HUES48 (cell line): Measurements from ENCODE around the gene TMEM163.

Experiments
- H3K27ac ChIP-seq: one replicate; pipeline ENCODE4 v1.7.0; 2013; ENCODE audit warnings: low read depth, low read length, inconsistent platforms
- H3K27me3 ChIP-seq: 2 replicates; pipeline ENCODE4 v1.6.1; 2013; ENCODE audit warnings: mild to moderate bottlenecking, low read length; ENCODE audit not compliant: control insufficient read depth, insufficient read depth
- H3K36me3 ChIP-seq: 2 replicates; pipeline ENCODE4 v1.6.1; 2013; ENCODE audit warnings: low read length; ENCODE audit not compliant: control insufficient read depth, insufficient read depth
- H3K4me1 ChIP-seq: 2 replicates; pipeline ENCODE4 v1.6.1; 2013; ENCODE audit warnings: mild to moderate bottlenecking, low read length; ENCODE audit not compliant: control insufficient read depth, insufficient read depth
- H3K4me3 ChIP-seq: 2 replicates; pipeline ENCODE4 v1.5.1; 2013; ENCODE audit warnings: mild to moderate bottlenecking, low read depth, low read length
- H3K9ac ChIP-seq: 2 replicates; pipeline ENCODE4 v1.6.1; 2013; ENCODE audit warnings: mild to moderate bottlenecking, low read depth, low read length, moderate library complexity
- H3K9me3 ChIP-seq: 2 replicates; pipeline ENCODE4 v1.6.1; 2013; ENCODE audit warnings: low read length; ENCODE audit not compliant: control insufficient read depth, insufficient read depth

The TMEM163 gene

DNA sequence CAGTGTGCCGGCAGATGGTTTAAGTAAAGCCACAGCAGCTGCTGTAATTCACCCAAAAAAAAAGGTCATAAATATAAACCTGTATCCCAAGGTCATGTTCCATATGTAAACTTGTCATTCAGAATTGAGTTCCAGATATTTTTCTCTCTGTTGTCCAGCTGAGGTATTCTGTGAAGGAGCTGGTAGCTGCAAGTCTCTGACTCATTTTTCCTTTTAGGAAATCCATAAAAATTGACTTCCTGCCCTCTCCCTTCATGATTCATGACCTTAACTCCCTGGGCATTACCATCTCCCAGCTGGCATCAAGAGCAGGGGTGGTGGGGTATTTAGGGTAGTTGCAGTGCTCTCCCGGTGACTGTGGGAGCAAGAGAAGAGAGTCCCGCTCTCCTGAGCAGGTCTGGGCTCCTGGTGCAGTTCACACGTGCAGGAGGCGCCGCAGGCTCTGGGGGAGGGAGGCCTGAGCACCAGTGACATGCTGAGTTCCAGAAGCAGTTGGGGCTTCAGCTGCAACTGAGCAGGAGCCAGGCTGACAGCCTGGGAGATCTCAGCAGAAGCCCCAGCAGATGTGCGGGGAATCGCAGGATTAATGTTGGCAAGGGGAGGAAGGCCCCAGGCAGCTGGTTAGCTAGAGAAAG, 272.3 kb downstream of the TMEM163 start:
- H3K36me3 ChIP-seq = 0 out of 2 replicates have a peak, but pooled peaks cover 11% of the 10 kb centered on the region
- H3K4me3 ChIP-seq = no peak overlapping the region
- H3K9me3 ChIP-seq = no peaks in the 10 kb centered on the region
- H3K9ac ChIP-seq = no peak overlapping the region
- H3K27ac ChIP-seq = no peak overlapping the region
- no peaks in the 10 kb centered on the region for H3K27me3 ChIP-seq
- H3K4me1 ChIP-seq = 0 out of 2 replicates have a peak, but pooled peaks cover 3% of the 10 kb centered on the region

DNA sequence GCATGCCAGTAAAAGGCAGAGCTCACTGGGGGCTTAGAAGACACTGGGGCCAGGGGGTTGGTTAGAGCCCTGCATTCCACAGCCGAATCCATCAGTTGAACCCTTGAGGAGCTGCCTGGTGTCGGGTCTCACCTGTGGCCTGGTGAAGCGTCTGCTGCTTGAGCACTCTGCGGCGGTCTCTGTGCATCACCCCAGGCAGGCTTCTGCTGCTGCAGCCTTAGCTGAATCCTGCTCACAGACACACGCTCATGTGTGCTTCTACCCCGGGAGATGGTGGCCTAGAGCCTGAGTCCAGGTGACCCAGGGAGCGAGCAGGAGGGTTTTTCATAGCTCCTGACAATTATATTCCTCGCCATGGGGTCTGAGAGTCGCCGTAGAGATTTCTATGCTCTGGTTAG, 272.8 kb downstream of the TMEM163 start:
- H3K4me1 ChIP-seq = 0 out of 2 replicates have a peak, but pooled peaks cover under 1% of the 10 kb centered on the region

DNA sequence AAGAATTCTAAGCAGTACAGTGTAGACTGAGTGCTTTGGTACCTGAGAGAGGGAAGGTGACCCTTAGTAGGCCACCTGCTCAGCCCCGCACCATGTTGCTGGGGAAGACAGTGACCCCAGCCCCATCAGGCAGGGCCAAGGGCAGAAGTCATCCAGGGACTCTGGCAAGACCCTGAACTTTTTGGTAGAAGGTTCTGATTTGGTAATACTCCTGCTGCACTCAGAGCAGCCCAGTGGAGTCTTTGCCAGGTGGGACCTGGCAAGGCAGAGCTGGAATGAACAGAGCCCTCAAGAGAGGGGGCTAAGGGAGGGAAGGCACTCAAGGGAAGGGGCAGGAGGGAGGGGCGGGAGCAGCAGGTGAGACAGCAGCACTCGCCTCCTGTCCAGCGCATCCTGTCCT, 273.7 kb downstream of the TMEM163 start:
- no peak overlapping the region for H3K9ac ChIP-seq
- no peaks in the 10 kb centered on the region for H3K9me3 ChIP-seq
- no peaks in the 10 kb centered on the region for H3K27me3 ChIP-seq
- 0 out of 2 replicates have a peak, but pooled peaks cover 13% of the 10 kb centered on the region for H3K36me3 ChIP-seq
- H3K4me1 ChIP-seq = no peaks in the 10 kb centered on the region
- no peak overlapping the region for H3K4me3 ChIP-seq
- H3K27ac ChIP-seq = no peak overlapping the region

More for the DNA sequence above, 272.8 kb downstream of the TMEM163 start:
- Histone ChIP-seq H3K4me3 (no peak overlapping the region), H3K9me3 (no peaks in the 10 kb centered on the region), H3K9ac (no peak overlapping the region), H3K36me3 (0 out of 2 replicates have a peak, but pooled peaks cover 13% of the 10 kb centered on the region), H3K27me3 (no peaks in the 10 kb centered on the region), H3K27ac (no peak overlapping the region)

DNA sequence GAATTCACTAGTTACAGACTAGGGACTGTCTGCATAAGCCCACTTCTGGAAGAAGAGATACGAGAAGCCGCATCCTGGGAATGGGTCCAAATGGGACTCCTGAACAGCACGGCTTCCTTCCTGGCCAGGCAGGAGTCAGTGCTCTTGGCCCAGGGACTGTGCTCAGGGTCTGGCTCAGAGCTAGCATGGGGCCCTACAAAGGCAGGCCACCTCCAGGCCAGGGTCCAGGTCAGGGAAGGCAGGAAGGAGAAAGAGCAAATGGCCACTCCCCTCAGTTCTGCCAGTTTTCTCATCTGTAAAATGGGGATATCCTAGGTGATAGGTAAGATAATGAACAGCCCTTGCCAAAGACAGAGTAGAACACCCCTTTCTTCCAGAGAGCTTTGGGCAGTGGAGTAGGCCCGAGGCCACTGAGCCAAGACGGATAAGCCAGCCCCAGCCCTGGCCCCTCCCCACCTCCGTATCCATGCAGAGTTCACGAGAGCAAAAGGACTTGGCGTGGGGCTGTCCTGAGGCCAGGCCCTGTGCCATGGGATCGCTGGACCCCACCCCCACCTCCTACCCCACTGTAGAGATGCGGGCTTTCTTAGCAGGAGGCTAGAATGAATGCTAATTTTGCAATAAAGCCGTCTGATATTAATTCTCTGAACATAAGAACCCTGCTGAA, 274.9 kb downstream of the TMEM163 start:
- no peak overlapping the region for H3K27ac ChIP-seq
- no peak overlapping the region for H3K4me3 ChIP-seq
- H3K36me3 ChIP-seq = 0 out of 2 replicates have a peak, but pooled peaks cover 13% of the 10 kb centered on the region
- H3K9ac ChIP-seq = no peak overlapping the region
- H3K9me3 ChIP-seq = no peaks in the 10 kb centered on the region
- no peaks in the 10 kb centered on the region for H3K4me1 ChIP-seq
- no peaks in the 10 kb centered on the region for H3K27me3 ChIP-seq

DNA sequence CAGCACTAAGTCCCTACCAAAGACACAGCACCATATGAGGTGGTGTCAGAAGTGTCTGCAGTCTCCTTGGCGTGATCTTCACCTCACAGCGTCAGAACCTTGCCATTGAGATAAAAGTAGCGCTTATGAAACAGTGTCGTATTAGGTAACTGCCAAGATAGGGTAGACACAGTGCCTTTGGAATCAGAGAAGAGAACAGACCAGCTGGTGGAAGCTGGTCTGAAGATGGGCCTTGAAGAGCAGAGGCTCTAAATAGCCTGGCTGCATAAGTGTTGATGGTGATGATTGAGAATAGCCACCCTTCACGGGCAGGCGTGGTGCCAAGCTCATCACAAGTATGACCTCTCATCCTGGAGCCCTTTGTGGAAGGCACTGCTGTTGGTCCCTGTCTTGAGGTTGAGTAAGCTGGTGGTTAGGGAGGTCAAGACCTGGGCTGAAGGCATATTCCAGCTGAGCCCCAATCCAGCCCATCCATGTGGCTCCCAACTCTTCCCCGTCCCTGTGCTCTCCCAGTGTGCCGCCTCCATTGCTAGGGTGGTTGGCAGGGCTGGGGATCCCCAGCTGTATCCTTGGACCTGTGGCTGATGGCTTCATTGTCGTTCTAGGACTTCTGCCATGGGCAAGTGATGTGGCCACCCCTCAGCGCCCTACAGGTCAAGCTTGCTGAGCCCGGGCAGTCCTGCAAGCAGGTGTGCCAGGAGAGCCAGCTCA, 277.5 kb downstream of the TMEM163 start:
- Histone ChIP-seq H3K4me3 (no peak overlapping the region), H3K9ac (no peak overlapping the region), H3K27me3 (no peaks in the 10 kb centered on the region), H3K4me1 (no peaks in the 10 kb centered on the region), H3K9me3 (no peaks in the 10 kb centered on the region), H3K36me3 (0 out of 2 replicates have a peak, but pooled peaks cover 8% of the 10 kb centered on the region), H3K27ac (no peak overlapping the region)

DNA sequence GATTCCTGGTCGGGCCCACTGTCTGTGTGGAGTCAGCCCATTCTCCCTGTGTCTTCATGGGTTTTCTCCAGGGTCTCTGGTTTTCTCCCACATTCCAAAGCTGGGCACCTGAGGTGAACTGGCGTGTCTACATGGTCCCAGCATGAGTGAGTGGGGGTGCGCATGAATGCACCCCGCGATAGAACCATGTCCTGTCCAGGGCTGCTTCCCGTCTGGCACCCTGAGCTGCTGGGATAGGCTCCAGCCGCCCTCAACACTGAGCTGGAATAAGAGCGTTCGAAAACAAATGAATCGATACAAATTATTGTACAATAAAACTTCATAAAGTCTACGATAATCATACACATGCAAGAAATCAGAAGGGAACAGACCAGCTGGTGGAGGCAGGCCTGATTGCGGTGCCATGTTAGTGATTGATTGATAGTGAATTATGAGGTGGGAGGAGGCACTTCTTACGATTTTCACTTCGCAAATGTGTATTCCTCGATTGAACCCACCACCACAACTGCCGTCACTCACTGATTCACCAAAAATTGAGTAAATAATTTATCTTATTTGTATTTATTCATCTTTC, 278.4 kb downstream of the TMEM163 start:
- H3K4me3 ChIP-seq = no peak overlapping the region
- no peaks in the 10 kb centered on the region for H3K9me3 ChIP-seq
- 0 out of 2 replicates have a peak, but pooled peaks cover 8% of the 10 kb centered on the region for H3K36me3 ChIP-seq
- no peak overlapping the region for H3K9ac ChIP-seq
- no peak overlapping the region for H3K27ac ChIP-seq
- no peaks in the 10 kb centered on the region for H3K4me1 ChIP-seq
- H3K27me3 ChIP-seq = no peaks in the 10 kb centered on the region

DNA sequence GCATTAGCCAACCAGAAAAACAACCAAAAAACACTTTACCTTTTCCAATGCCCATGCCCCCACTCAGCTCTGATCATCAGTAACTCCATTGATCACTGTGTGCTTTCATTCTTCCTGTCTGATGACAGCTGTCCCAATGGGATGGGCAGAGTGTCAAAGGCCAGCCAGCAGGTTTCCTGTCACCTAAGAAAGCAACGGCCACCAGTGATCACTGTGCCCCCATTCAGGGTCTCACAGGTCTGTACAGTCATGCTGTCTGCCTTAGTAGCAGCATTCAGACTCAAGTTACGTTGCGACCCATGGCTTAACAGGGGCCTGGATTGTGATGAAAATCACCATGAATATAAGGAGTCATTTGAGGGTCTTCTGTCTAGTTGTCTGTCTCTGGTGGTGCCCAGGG, 280.4 kb downstream of the TMEM163 start:
- H3K36me3 ChIP-seq = 0 out of 2 replicates have a peak, but pooled peaks cover 4% of the 10 kb centered on the region
- no peak overlapping the region for H3K27ac ChIP-seq
- H3K27me3 ChIP-seq = peaks cover 6% of the 10 kb centered on the region; the same call in 1 of the 2 replicates
- H3K9me3 ChIP-seq = no peaks in the 10 kb centered on the region
- H3K4me1 ChIP-seq = no peaks in the 10 kb centered on the region
- H3K4me3 ChIP-seq = no peak overlapping the region
- H3K9ac ChIP-seq = no peak overlapping the region

DNA sequence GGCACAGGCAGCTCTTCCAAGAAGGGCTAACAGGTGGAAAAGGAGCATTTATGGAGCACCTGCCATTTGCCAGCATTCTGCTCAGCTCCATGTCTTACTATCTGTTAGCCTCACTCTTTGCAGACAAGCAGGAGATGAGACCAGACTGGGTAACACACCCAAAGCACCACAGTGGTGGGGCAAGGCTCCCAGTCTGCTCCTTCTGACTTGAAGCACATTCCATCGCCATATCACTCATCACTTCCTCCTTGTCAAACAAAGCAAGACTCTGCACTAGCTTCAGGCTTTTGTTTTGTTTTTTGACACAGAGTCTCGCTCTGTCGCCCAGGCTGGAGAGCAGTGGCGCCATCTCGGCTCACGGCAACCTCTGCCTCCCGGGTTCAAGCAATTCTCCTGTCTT, 282.1 kb downstream of the TMEM163 start:
- H3K9me3 ChIP-seq = no peaks in the 10 kb centered on the region
- H3K4me3 ChIP-seq = no peak overlapping the region

DNA sequence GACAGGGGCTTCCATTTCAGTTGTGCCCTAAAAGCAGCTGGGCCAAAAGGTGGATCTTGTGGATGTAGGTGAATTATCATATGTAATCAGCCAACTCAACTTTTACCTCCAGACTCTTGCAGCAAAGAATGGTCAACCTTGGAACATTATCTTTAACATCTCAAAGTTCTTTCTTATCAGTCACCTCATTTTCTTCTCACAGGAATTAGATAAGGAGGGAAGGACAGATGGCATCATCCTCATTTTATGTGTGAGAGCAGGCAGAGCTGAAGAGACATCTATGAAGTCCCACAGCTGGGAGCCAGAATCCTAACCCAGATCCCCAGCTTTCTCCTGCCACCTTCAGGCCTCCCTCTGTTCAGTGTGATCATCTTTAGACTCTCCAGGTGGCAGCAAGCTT, 282.9 kb downstream of the TMEM163 start:
- Histone ChIP-seq H3K4me3 (no peak overlapping the region), H3K27ac (no peak overlapping the region), H3K9ac (no peak overlapping the region), H3K36me3 (no peaks in the 10 kb centered on the region), H3K4me1 (peaks cover 18% of the 10 kb centered on the region), H3K27me3 (peaks cover 24% of the 10 kb centered on the region), H3K9me3 (no peaks in the 10 kb centered on the region)

More for the DNA sequence above, 282.1 kb downstream of the TMEM163 start:
- Histone ChIP-seq H3K27me3 (peaks cover 19% of the 10 kb centered on the region), H3K27ac (no peak overlapping the region), H3K4me1 (peaks cover 10% of the 10 kb centered on the region), H3K36me3 (0 out of 2 replicates have a peak, but pooled peaks cover 4% of the 10 kb centered on the region), H3K9ac (no peak overlapping the region)

DNA sequence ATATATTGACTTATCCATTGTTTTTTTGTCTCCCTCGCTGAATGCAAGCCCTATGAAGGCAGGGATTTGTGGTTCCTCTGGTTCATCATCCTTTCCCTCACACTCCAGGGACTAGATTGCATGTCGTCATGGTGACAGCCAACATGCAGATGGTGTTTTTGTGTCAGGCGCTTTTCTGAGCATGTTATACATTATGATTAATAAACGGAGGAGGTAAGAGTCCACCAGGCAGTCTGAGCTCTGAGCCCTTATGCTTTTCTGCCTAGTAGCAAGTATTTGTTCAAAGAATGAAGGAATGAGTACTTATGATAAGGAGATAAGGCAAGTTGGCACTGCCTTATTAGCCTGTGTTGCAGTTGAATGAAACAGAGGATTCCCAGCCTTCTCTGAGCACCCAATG, 283.3 kb downstream of the TMEM163 start:
- H3K4me3 ChIP-seq = no peak overlapping the region
- H3K27ac ChIP-seq = no peak overlapping the region
- peaks cover 28% of the 10 kb centered on the region for H3K27me3 ChIP-seq
- H3K9ac ChIP-seq = no peak overlapping the region
- no peaks in the 10 kb centered on the region for H3K36me3 ChIP-seq
- no peaks in the 10 kb centered on the region for H3K9me3 ChIP-seq
- H3K4me1 ChIP-seq = peaks cover 20% of the 10 kb centered on the region
